ENCODE measurements around the gene TMEM120B. TPM values are rescaled to one million over a fixed set of nuclear protein-coding genes. Genes with fewer than 3 reads are reported as not detected.

TMEM120B gene
- total RNA-seq, 4 donors from 2014 or later: 7.1 to 13.8 (median 8.8) TPM

DNA sequence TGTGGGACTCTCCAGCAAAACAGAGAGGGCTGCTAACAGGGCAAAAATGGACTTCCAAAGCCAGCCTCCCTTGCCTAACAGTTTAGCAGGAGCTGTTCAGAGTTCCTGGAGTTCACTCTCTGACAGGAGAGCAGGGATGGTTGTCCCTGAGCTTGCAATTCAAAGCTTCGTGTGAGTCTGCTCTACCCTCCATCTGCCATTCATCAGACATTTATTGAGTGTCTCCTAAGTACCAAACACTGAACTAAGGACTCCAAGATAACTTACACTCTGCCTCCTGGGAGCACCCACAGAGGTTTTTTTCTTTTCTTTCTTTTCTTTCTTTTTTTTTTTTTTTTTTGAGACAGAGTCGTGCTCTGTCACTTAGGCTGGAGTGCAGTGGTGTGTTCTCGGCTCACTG lies 52.3 kb downstream of the TMEM120B start:
- Histone ChIP-seq H3K9me3 (no peaks in the 10 kb centered on the region), H3K4me3 (no peak overlapping the region), H3K27me3 (no peaks in the 10 kb centered on the region), H3K27ac (no peak overlapping the region), H3K4me1 (peaks cover 9% of the 10 kb centered on the region), H3K36me3 (no peaks in the 10 kb centered on the region)
- WGBS: 88% methylated on average over 3 of the region's 3 CpGs
- TF ChIP-seq, protein P1, sequence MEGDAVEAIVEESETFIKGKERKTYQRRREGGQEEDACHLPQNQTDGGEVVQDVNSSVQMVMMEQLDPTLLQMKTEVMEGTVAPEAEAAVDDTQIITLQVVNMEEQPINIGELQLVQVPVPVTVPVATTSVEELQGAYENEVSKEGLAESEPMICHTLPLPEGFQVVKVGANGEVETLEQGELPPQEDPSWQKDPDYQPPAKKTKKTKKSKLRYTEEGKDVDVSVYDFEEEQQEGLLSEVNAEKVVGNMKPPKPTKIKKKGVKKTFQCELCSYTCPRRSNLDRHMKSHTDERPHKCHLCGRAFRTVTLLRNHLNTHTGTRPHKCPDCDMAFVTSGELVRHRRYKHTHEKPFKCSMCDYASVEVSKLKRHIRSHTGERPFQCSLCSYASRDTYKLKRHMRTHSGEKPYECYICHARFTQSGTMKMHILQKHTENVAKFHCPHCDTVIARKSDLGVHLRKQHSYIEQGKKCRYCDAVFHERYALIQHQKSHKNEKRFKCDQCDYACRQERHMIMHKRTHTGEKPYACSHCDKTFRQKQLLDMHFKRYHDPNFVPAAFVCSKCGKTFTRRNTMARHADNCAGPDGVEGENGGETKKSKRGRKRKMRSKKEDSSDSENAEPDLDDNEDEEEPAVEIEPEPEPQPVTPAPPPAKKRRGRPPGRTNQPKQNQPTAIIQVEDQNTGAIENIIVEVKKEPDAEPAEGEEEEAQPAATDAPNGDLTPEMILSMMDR (IDR thresholded peaks at IDR 0.05): no peak
- no peak for TF ChIP-seq EP300 (IDR thresholded peaks at IDR 0.05)
- no peak for TF ChIP-seq POLR2A (IDR thresholded peaks at IDR 0.05)
- TF ChIP-seq POLR2AphosphoS5 (IDR thresholded peaks at IDR 0.05): no peak
- no peak for DNase-seq (ENCODE audit: low spot score in 2 of 2)

DNA sequence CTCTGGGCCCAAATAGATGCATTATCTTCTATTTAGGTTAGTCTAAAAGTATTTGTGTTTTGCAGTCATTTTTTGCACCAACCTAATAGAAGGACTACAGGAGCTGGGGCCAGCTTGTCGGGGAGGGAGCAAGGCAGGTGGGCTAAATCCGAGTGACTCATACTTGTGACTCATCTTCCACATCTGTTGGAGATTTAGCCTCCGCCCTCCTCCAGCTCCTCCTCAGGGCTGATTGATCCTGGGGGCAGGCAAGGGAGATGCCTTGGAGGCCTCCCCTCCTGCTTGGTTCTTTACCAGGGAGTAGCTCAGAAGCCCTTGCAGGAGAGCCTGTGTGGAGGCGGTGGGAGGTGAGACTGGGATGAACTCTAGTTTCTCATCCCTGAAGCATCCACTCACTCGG lies 53.0 kb downstream of the TMEM120B start:
- Histone ChIP-seq H3K9me3 (no peaks in the 10 kb centered on the region), H3K4me1 (peaks cover 9% of the 10 kb centered on the region), H3K36me3 (no peaks in the 10 kb centered on the region), H3K27ac (no peak overlapping the region), H3K4me3 (no peak overlapping the region), H3K27me3 (no peaks in the 10 kb centered on the region)
- no peak for DNase-seq (ENCODE audit: low spot score in 2 of 2)
- WGBS: 66% methylated on average over 5 of the region's 5 CpGs
- TF ChIP-seq POLR2A (IDR thresholded peaks at IDR 0.05): no peak
- TF ChIP-seq, protein P1 (IDR thresholded peaks at IDR 0.05): no peak
- no peak for TF ChIP-seq POLR2AphosphoS5 (IDR thresholded peaks at IDR 0.05)
- TF ChIP-seq EP300 (IDR thresholded peaks at IDR 0.05): no peak

DNA sequence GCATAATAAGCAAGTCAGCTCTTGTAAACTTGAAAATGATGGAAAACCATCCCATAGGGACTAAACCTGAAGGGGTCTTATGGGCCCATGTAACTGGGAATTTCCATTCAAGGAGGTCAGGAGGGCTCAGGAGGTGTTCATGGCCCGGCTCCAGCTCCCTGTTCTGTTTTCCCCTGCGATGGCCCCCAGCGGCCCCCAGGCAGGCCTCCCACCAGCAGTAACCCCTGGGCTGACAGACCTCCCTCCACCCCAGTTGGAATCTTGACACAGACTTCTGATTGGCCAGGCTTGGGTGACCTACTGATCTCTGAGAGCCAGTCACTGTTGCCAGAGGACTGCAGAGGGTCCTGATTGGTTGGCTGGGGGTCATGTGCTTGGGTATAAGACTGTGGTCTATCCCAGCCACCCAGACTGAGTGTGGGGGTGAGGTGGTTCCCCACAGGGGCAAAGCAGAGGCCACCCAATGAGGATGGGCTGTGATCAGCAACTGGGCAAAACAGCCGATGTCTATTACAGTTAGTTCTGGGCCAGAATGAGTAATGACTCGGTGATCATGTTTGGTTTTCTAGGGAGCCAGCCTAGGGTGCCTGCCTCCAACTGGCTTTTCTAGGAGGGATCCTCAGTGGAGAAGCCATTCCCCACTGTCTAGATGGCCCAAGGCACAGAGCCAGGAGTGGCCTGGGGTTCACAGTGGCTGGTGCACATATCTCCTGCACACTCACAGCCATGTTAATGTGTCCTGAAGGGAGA lies 53.9 kb downstream of the TMEM120B start:
- TF ChIP-seq POLR2AphosphoS5 (IDR thresholded peaks at IDR 0.05) (no peak), POLR2A (IDR thresholded peaks at IDR 0.05) (no peak), EP300 (IDR thresholded peaks at IDR 0.05) (no peak)
- TF ChIP-seq, protein P1 (IDR thresholded peaks at IDR 0.05): no peak
- no peak overlapping the region for H3K4me3 ChIP-seq
- no peaks in the 10 kb centered on the region for H3K27me3 ChIP-seq
- peaks cover 9% of the 10 kb centered on the region for H3K4me1 ChIP-seq
- H3K27ac ChIP-seq: no peak overlapping the region
- no peak for DNase-seq (ENCODE audit: low spot score in 2 of 2)
- 88% methylated on average over 5 of the region's 5 CpGs for WGBS
- H3K36me3 ChIP-seq: no peaks in the 10 kb centered on the region
- no peaks in the 10 kb centered on the region for H3K9me3 ChIP-seq

DNA sequence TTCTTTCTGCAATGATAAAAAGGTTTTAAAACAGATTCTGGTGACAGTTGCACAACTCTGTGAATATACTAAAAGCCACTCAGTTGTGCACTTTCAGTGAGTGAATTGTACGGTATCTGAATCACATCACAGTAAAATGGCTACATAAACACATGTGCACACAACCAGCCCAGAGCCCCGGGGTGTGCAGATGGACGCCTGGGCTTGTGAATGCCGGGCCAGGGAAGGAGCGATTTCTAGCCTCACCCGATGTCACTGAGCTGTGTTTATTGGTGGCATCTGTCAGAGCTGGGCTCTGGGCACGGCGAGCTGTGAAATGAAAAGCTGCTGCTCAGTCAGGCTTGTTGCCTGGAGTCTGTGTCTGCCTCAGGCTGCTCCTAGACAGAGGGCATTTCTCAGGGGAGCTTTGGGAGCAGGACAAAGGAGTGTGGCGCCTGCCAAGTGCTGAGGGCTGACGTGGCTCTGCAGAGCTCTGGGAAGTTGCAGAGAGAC lies 55.0 kb downstream of the TMEM120B start:
- no peaks in the 10 kb centered on the region for H3K9me3 ChIP-seq
- DNase-seq (ENCODE audit: low spot score in 2 of 2): no peak

DNA sequence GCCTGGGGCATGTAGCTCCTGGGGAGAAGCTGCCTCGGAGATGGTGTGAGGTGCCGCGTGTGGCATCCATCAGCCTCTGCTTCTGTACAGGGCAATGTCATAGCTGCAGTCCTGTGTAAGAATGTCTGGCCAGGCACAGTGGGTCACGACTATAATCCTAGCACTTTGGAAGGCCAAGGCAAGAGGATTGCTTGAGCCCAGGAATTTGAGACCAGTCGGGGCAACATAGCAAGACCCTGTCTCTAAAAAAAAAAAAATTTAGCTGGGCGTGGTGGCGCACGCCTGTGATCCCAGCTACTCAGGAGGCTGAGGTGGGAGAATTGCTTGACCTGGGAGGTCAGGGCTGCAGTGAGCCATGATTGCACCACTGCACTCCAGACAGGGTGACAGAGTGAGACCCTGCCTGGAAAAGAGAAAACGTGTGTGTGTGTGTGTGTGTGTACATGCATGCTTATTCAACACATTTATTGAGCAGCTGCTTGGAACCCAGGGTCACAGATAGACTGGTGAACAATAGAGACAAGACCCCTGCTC lies 56.8 kb downstream of the TMEM120B start:
- TF ChIP-seq POLR2AphosphoS5 (IDR thresholded peaks at IDR 0.05) (no peak), EP300 (IDR thresholded peaks at IDR 0.05) (no peak), POLR2A (IDR thresholded peaks at IDR 0.05) (no peak)
- TF ChIP-seq, protein P1 (IDR thresholded peaks at IDR 0.05): no peak
- peaks cover 19% of the 10 kb centered on the region for H3K4me1 ChIP-seq
- 86% methylated on average over 9 of the region's 9 CpGs for WGBS
- H3K9me3 ChIP-seq: no peaks in the 10 kb centered on the region
- H3K4me3 ChIP-seq: no peak overlapping the region
- no peak for DNase-seq (ENCODE audit: low spot score in 2 of 2)
- H3K36me3 ChIP-seq: no peaks in the 10 kb centered on the region
- no peak overlapping the region for H3K27ac ChIP-seq
- H3K27me3 ChIP-seq: no peaks in the 10 kb centered on the region

More for the DNA sequence above, 55.0 kb downstream of the TMEM120B start:
- no peak overlapping the region for H3K27ac ChIP-seq
- TF ChIP-seq EP300 (IDR thresholded peaks at IDR 0.05) (no peak), POLR2A (IDR thresholded peaks at IDR 0.05) (no peak), POLR2AphosphoS5 (IDR thresholded peaks at IDR 0.05) (no peak)
- TF ChIP-seq, protein P1 (IDR thresholded peaks at IDR 0.05): no peak
- H3K4me1 ChIP-seq: peaks cover 9% of the 10 kb centered on the region
- no peaks in the 10 kb centered on the region for H3K36me3 ChIP-seq
- H3K4me3 ChIP-seq: no peak overlapping the region
- 38% methylated on average over 8 of the region's 10 CpGs for WGBS
- H3K27me3 ChIP-seq: no peaks in the 10 kb centered on the region

Data from suprapubic skin (tissue), 4 donors.